Measurements from ENCODE around the gene SH3BP5.

- TF ChIP-seq RAD21 (IDR thresholded peaks at IDR 0.05; ENCODE audit: low read depth) = no peak
- TF ChIP-seq EP300 (IDR thresholded peaks at IDR 0.05; ENCODE audit: borderline replicate concordance) = no peak
- no peak for TF ChIP-seq EGR1 (IDR thresholded peaks at IDR 0.05)
- no peak for TF ChIP-seq FOXM1 (IDR thresholded peaks at IDR 0.05; ENCODE audit: borderline replicate concordance, low read depth)
- no peak for TF ChIP-seq TCF12 (IDR thresholded peaks at IDR 0.05; ENCODE audit: low read depth)
Observed at GRCh38 chr3:15260531-15260930, 71.9 kb downstream of the SH3BP5 start.

Data from Ishikawa (cell line).